Measurements from ENCODE around the gene RNF123. TPM values are rescaled to one million over a fixed set of nuclear protein-coding genes. Genes with fewer than 3 reads are reported as not detected.

Gene RNF123
- total RNA-seq, 2 experiments from 2014 or later = 22.0 to 31.7 TPM

- Mint-ChIP-seq H3K4me3 (no peak overlapping the region), H3K9me3 (no peaks in the 10 kb centered on the region), H3K4me1 (ENCODE audit: low read depth) (no peaks in the 10 kb centered on the region), H3K27ac (no peak overlapping the region), H3K27me3 (no peaks in the 10 kb centered on the region), H3K36me3 (ENCODE audit: low read depth) (no peaks in the 10 kb centered on the region)
- ChIA-PET CTCF (interaction anchor here (2.2 to 2.3 kb wide), 2 partner anchors 14 to 118 kb away, joined by 5 to 14 read pairs; no protein-coding TSS in a partner anchor), POLR2A (interaction anchor here (0.7 kb wide), 1 partner anchor 840 kb away, joined by 3 read pairs; no protein-coding TSS in a partner anchor)
- DNase-seq = no peak
- TF ChIP-seq CTCF (IDR thresholded peaks at IDR 0.05) = no peak
- ATAC-seq = no peak
- intact Hi-C loops (cut with micrococcal nuclease) = no loop called here
Observed at GRCh38 chr3:49657208-49657915, 32.0 kb upstream of the RNF123 start.

- no peak for DNase-seq
- ChIA-PET CTCF (interaction anchor here (2.2 kb wide), 1 partner anchor 13 kb away, joined by 5 read pairs; no protein-coding TSS in a partner anchor), POLR2A (no interaction called here)
- H3K27me3 Mint-ChIP-seq = no peaks in the 10 kb centered on the region
- no peaks in the 10 kb centered on the region for H3K9me3 Mint-ChIP-seq
- H3K4me1 Mint-ChIP-seq (ENCODE audit: low read depth) = no peaks in the 10 kb centered on the region
- ATAC-seq = no peak
- no peak for TF ChIP-seq CTCF (IDR thresholded peaks at IDR 0.05)
- intact Hi-C loops (cut with micrococcal nuclease) = no loop called here
- H3K4me3 Mint-ChIP-seq = no peak overlapping the region
- no peak overlapping the region for H3K27ac Mint-ChIP-seq
- H3K36me3 Mint-ChIP-seq (ENCODE audit: low read depth) = no peaks in the 10 kb centered on the region
Observed at GRCh38 chr3:49658711-49659110, 30.6 kb upstream of the RNF123 start.

GRCh38 chr3:49659756-49660155 is 29.6 kb upstream of the RNF123 start:
- intact Hi-C loops (cut with micrococcal nuclease) = no loop called here
- ATAC-seq = peak; percentile 64
- CTCF ChIA-PET = interaction anchor here (1.3 to 1.5 kb wide), 3 partner anchors 12 to 123 kb away, joined by 3 to 7 read pairs (median 3); no protein-coding TSS in a partner anchor
- H3K36me3 Mint-ChIP-seq (ENCODE audit: low read depth) = no peaks in the 10 kb centered on the region
- no peaks in the 10 kb centered on the region for H3K27me3 Mint-ChIP-seq
- no peak overlapping the region for H3K4me3 Mint-ChIP-seq
- H3K4me1 Mint-ChIP-seq (ENCODE audit: low read depth) = no peaks in the 10 kb centered on the region
- no peaks in the 10 kb centered on the region for H3K9me3 Mint-ChIP-seq
- DNase-seq = peak; percentile 15
- H3K27ac Mint-ChIP-seq = no peak overlapping the region
- no peak for TF ChIP-seq CTCF (IDR thresholded peaks at IDR 0.05)
- POLR2A ChIA-PET = interaction anchor here (1.8 kb wide), 1 partner anchor 12 kb away, joined by 5 read pairs; no protein-coding TSS in a partner anchor

- H3K27me3 Mint-ChIP-seq = no peaks in the 10 kb centered on the region
- no peaks in the 10 kb centered on the region for H3K9me3 Mint-ChIP-seq
- ATAC-seq (no peak), DNase-seq (no peak)
- TF ChIP-seq CTCF (IDR thresholded peaks at IDR 0.05) = no peak
- ChIA-PET CTCF (interaction anchor here (1.5 kb wide), 1 partner anchor 122 kb away, joined by 3 read pairs; no protein-coding TSS in a partner anchor), POLR2A (interaction anchor here (1.8 kb wide), 1 partner anchor 10 kb away, joined by 5 read pairs; no protein-coding TSS in a partner anchor)
- H3K27ac Mint-ChIP-seq = no peak overlapping the region
- intact Hi-C loops (cut with micrococcal nuclease) = no loop called here
- H3K4me1 Mint-ChIP-seq (ENCODE audit: low read depth) = no peaks in the 10 kb centered on the region
- H3K4me3 Mint-ChIP-seq = no peak overlapping the region
- no peaks in the 10 kb centered on the region for H3K36me3 Mint-ChIP-seq (ENCODE audit: low read depth)
Observed at GRCh38 chr3:49661281-49661680, 28.1 kb upstream of the RNF123 start.

- ATAC-seq (no peak), DNase-seq (no peak)
- Mint-ChIP-seq H3K9me3 (no peaks in the 10 kb centered on the region), H3K27ac (no peak overlapping the region), H3K4me1 (ENCODE audit: low read depth) (no peaks in the 10 kb centered on the region), H3K4me3 (no peak overlapping the region), H3K27me3 (no peaks in the 10 kb centered on the region), H3K36me3 (ENCODE audit: low read depth) (no peaks in the 10 kb centered on the region)
- intact Hi-C loops (cut with micrococcal nuclease) = no loop called here
- ChIA-PET CTCF (interaction anchor here (5.8 kb wide), 1 partner anchor 122 kb away, joined by 43 read pairs; no protein-coding TSS in a partner anchor), POLR2A (no interaction called here)
- no peak for TF ChIP-seq CTCF (IDR thresholded peaks at IDR 0.05)
Observed at GRCh38 chr3:49662021-49662420, 27.3 kb upstream of the RNF123 start.

Data from activated CD8-positive, alpha-beta T cell treated with anti-CD3 and anti-CD28 coated beads for 36 hours (primary cell).